Ureter (tissue), 1 donor: ENCODE measurements around the gene SLC6A16. TPM values are rescaled to one million over a fixed set of nuclear protein-coding genes. Genes with fewer than 3 reads are reported as not detected.
"Not testable (repeated sequence)": the region's sequence is repeated elsewhere in the genome, so short reads cannot be mapped to it uniquely, and the experiment has no call there.

Experiments used
- DNase-seq: peaks from one replicate; pipeline ENCODE4 v3.0.0-alpha.2; 2020; ENCODE audit warnings: low spot score
- total RNA-seq: library from RNA; stranded (reverse); gene quantifications from one replicate; pipeline ENCODE4 v1.2.4, GENCODE V29; 2023
- donor health status: DM: yes; HTN: yes; CAD: no.

Gene SLC6A16
- total RNA-seq, 1 donor from 2014 or later: 2.2 TPM

DNA sequence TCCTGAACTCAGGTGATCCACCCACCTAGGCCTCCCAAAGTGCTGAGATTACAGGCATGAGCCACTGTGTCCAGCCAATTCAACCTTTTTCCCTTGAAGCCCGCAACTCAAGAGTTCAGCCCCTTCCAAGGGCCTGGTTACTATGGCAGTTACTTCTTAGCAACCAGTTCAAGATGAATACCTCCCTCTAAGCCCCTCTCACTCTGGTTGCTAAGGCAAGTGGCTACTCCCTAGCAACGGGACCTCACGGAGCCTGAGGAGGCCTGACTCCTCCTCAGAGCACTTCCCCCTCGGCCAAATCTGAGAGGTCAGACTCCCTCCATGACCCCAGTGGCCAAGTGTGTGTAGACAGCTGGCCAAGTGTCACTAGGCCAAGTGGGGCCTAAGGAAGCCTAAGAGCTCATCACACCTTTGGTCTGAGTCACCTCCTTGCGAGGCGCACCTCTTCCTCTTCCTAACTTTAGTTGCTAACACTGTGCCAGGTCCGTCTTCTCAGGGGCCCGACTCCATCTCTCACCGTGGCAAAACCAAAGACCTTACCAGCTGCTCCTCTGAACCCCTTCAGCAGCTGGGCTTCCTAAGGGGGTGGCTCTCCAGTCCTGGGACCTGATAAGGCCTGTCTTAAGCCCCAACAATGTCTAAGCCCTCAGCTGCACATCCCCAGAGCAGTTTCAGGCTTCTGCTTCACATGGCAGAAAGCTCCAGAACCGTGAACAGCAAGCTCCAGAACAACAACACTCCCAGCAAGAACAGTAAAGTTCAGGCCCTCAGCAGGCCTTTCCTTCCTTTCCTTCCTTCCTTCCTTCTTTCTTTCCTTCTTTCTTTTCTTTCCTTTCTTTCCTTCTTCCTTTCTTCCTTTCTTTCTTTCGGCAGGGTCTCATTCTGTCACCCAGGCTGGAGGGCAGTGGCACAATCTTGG is 19.8 kb upstream of the SLC6A16 start:
- DNase-seq: no peak

- no peak for DNase-seq
These were observed 18.1 kb upstream of the SLC6A16 start for GRCh38 chr19:49343123-49343522.

- no peak for DNase-seq
These were observed 17.3 kb upstream of the SLC6A16 start for GRCh38 chr19:49342291-49342721.

DNA sequence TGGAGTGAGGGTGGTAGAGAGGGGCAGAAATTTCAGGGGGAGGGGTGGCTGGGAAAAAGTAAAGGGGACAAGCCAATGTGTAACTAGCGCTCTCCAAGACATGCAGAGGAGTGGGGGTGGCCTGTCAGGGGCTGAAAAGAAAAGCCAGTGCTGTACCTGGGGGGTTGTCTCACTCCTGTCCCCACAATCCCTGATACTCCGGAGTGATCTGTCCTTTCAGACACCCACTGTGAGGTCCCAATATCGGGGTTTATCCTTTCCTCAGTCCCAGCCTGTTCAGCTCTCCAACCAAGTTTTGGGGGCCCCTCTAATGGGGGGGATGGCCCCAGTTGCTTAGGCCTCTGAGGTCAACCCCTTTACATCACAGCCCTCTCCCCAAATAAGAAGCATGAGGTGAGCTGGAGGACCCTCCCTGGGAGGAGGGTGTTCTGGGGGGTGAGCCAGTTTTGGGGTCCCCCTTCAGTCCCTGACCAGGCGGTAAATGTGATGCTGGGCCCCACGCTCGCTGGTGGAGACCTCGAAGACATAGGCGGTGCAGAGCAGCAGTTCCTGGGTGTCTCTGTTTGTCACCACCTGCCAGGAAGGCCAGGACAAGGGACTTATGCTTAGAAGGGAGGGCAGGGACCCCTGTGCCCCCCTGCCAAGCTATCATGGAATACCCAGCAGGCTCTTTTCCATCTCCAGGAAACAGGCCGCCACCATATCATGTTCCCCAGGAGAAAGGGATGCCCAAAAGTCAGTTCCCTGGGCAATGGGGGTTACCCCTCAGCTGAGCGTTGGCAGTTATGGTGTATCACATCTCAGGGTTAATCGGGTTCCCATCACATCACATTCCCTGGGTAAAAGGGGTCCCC is 16.1 kb upstream of the SLC6A16 start:
- no peak for DNase-seq

- peak; percentile 81 for DNase-seq
These were observed 15.3 kb upstream of the SLC6A16 start for GRCh38 chr19:49340069-49340864.

GRCh38 chr19:49339301-49340068 is 14.5 kb upstream of the SLC6A16 start:
- peak; percentile 90 for DNase-seq

DNA sequence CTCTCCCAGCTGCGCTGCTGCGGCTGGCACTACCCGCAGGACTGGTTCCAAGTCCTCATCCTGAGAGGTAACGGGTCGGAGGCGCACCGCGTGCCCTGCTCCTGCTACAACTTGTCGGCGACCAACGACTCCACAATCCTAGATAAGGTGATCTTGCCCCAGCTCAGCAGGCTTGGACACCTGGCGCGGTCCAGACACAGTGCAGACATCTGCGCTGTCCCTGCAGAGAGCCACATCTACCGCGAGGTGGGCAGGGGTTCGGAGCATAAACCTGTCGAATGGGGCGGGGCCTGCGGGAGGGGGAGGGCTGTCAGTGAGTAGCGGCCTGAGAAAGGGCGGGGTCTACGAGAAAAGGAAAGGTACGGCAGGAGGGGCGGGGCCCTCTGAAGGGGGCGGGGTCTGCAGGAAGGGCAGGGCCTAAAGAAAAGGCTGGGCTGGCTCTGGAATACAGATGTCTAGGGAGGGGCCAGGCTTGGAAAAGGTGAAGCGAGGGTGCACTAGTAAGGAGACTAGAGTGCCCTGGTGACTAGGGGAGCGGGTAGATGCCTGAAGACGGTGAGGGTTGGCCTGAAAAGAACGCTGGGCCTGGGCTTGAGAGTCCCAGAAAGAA is 13.8 kb upstream of the SLC6A16 start:
- DNase-seq: peak; percentile 90

DNA sequence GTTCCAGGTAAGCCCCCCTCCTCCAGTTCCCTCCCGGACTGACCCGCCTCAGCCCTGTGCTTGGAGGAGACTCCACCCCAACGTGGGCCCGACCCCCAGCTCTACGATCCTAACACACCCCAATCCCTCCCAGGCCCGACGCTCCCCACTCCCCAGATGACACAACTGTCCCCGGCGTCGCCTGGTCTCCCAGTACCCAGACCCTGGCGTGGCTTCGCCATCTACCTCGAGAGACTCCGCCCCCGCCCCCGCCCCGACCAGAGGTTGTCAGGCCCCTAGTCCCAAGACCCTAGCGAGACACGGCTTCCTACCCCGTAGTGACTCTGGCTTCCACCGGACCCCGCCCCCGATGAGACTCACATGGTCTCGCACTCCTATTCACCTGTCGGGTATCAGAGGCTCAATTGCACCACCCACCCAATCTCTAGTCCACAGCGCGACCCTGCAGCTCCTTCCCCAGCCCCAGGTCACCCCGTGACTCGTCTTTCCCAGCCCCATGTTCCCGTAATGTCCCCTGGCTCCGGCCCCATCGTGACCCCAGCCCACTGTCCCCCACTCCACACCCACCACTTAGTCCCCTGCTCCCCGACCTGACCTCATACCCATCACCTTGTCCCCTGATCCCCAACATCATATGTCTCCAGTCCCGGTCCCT is 13.2 kb upstream of the SLC6A16 start:
- DNase-seq: no peak

- DNase-seq: no peak
These were observed 12.5 kb upstream of the SLC6A16 start for GRCh38 chr19:49337267-49338022.

- DNase-seq: no peak
These were observed 11.7 kb upstream of the SLC6A16 start for GRCh38 chr19:49336482-49337266.

- no peak for DNase-seq
These were observed 10.9 kb upstream of the SLC6A16 start for GRCh38 chr19:49335784-49336481.

DNA sequence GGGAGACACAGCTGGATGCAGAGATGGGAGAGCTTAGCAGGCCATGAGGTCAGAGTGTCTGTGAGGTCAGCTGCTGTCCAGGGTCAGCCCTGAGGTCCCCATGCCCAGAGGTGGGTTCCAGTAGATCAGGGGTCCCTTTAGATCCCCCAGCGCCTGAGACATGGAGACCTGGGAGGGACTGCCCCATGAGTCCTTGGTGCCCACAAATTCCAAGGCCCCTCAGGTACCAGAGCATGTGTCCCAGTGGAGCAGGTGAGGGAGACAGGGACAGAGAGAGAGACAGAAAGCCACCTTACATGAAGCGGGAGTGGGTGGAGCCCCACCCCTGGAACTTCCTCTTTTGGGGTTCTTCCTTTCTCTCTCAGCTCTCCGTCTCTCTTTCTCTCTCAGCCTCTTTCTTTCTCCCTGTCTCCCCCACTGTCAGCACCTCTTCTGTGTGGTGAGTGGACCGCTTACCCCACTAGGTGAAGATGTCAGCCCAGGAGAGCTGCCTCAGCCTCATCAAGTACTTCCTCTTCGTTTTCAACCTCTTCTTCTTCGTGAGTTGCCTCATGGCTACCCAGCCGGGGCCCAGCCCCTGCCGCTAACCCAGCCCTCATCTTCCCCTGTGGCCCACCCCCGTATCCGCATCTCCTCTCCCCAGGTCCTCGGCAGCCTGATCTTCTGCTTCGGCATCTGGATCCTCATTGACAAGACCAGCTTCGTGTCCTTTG is 10.2 kb upstream of the SLC6A16 start, which contains the start of gene CD37:
Gene CD37 (plus strand): TSS at position 336 of the 713 bp plus-strand sequence. CDS start 135 bp downstream, at position 471.
- no peak for DNase-seq

DNA sequence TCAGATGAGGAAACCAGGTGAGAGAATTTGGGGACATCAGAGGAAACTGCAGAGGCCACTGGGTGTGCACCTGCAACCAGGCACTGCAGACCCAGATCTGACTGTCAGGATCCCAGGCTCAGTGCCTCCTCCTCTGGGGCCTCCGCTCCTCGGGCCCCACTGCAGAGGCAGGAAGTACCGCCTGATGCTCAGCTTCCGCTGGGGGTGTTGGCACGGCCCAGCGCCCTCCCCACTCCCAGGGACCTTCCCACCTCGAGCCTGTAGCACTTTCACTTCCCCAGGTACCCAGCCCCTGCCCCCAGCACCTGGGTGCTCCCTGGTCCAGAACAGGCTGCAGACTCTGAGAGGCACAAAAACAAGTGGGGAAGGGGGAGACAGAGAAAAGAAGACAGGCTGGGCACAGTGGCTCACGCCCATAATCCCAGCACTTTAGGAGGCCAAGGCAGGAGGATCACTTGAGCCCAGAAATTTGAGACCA is 8.9 kb upstream of the SLC6A16 start:
- no peak for DNase-seq

- DNase-seq: no peak
These were observed 8.4 kb upstream of the SLC6A16 start for GRCh38 chr19:49333418-49333805.

GRCh38 chr19:49332691-49333417 is 7.9 kb upstream of the SLC6A16 start:
- DNase-seq: not testable (repeated sequence)

- no peak for DNase-seq
These were observed 6.6 kb upstream of the SLC6A16 start for GRCh38 chr19:49331616-49332055.
